Nephron (organoid): Measurements from ENCODE around the gene GXYLT1.
"Not testable (repeated sequence)": the region's sequence is repeated elsewhere in the genome, so short reads cannot be mapped to it uniquely, and the experiment has no call there.

Experiments used
- H3K27ac Mint-ChIP-seq, 3 experiments: 2 replicates each; pipeline ENCODE4 v1.8.0; 2020; ENCODE audit warnings: mixed read lengths in 3 of 3, mild to moderate bottlenecking in 2 of 3, moderate library complexity in 1 of 3
- H3K27me3 Mint-ChIP-seq: 2 replicates; pipeline ENCODE4 v1.8.0; 2021; ENCODE audit warnings: low read depth, mild to moderate bottlenecking, moderate library complexity, mixed read lengths
- H3K36me3 Mint-ChIP-seq: 2 replicates; pipeline ENCODE4 v1.8.0; 2020; ENCODE audit warnings: low read depth, mixed read lengths
- H3K4me1 Mint-ChIP-seq: 2 replicates; pipeline ENCODE4 v1.8.0; 2020; ENCODE audit warnings: mixed read lengths
- H3K4me3 Mint-ChIP-seq, 3 experiments: 2 replicates each; pipeline ENCODE4 v1.8.0; 2020; ENCODE audit warnings: mild to moderate bottlenecking in 3 of 3, mixed read lengths in 3 of 3, moderate library complexity in 2 of 3
- H3K9me3 Mint-ChIP-seq: 2 replicates; pipeline ENCODE4 v1.8.0; 2020; ENCODE audit warnings: mixed read lengths
- TF ChIP-seq, protein P1 (sequence below), 3 experiments: fragments of 200-600 bp; sonication (generic); IDR thresholded peaks; one replicate each; pipeline ENCODE4 v1.5.0; 2021; ENCODE audit warnings: antibody characterized with exemption in 3 of 3; ENCODE audit not compliant: unreplicated experiment in 3 of 3

Gene GXYLT1

DNA sequence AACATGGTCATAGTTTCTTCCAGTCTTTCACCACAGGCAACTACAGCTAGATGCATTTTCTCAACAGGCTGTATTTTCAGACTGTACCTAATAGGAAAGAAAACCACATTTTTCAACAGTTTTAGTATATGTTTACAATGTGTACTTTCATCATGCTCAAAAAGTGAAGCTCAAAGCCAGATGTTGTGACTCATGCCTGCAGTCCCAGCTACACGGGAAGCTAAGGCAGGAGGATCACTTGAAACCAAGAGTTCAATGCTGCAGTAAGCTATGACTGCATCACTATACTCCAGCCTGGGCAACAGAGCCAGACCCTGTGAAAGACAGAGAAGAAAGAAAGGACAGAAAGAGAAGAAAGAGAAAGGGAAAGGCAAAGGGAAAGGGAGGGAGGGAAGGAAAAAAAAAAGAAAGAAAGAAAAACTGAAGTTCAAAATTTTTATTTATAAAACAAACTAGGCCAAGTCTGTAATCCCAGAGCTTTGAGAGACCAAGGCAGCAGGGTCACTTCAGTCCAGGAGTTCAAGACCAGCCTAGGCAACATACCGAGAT is 25.5 kb downstream of the GXYLT1 start:
- no peak overlapping the region for H3K27ac Mint-ChIP-seq
- H3K4me3 Mint-ChIP-seq, result no peak overlapping the region
- H3K9me3 Mint-ChIP-seq, result peaks cover 4% of the 10 kb centered on the region
- TF ChIP-seq, protein P1, sequence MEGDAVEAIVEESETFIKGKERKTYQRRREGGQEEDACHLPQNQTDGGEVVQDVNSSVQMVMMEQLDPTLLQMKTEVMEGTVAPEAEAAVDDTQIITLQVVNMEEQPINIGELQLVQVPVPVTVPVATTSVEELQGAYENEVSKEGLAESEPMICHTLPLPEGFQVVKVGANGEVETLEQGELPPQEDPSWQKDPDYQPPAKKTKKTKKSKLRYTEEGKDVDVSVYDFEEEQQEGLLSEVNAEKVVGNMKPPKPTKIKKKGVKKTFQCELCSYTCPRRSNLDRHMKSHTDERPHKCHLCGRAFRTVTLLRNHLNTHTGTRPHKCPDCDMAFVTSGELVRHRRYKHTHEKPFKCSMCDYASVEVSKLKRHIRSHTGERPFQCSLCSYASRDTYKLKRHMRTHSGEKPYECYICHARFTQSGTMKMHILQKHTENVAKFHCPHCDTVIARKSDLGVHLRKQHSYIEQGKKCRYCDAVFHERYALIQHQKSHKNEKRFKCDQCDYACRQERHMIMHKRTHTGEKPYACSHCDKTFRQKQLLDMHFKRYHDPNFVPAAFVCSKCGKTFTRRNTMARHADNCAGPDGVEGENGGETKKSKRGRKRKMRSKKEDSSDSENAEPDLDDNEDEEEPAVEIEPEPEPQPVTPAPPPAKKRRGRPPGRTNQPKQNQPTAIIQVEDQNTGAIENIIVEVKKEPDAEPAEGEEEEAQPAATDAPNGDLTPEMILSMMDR (IDR thresholded peaks at IDR 0.05; ENCODE audit: unreplicated experiment in 3 of 3), result no peak
- no peaks in the 10 kb centered on the region for H3K4me1 Mint-ChIP-seq
- peaks cover 55% of the 10 kb centered on the region for H3K36me3 Mint-ChIP-seq
- no peaks in the 10 kb centered on the region for H3K27me3 Mint-ChIP-seq

DNA sequence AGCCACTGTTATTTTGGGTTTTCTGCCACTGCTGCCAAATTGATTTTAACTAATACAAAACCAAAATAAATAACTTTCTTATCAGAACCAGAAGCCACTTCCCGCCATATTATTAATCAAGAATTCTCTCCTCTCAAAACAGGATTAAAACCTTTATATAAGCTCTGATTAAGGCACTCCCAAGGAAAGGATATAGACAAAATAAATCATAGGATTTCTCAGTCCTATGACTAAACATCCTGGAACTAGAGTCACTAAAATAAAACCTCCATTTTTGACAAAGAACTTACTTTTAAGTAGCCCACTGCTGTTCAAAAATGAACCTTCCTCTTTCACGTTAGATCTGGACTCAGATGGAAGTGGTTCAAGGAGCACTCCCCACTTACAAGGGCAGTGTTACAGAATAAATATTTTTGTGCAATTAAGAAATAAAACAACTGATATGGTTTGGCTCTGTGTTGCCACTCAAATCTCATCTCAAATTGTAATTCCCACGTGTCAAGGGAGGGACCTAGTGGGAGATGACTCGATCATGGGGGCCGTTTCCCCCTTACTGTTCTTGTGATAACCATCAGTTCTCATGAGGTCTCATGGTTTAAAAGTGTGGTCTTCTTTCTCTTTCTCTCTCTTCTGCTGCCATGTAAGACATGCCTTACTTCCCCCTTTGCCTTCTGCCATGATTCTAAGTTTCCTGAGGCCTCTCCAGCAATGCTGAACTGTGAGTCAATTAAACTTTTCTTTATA is 26.4 kb downstream of the GXYLT1 start:
- Mint-ChIP-seq H3K9me3 (peaks cover 9% of the 10 kb centered on the region), H3K4me1 (no peaks in the 10 kb centered on the region), H3K27ac (no peak overlapping the region), H3K4me3 (no peak overlapping the region), H3K27me3 (no peaks in the 10 kb centered on the region), H3K36me3 (peaks cover 63% of the 10 kb centered on the region)
- TF ChIP-seq, protein P1 (IDR thresholded peaks at IDR 0.05; ENCODE audit: unreplicated experiment in 3 of 3), result no peak

DNA sequence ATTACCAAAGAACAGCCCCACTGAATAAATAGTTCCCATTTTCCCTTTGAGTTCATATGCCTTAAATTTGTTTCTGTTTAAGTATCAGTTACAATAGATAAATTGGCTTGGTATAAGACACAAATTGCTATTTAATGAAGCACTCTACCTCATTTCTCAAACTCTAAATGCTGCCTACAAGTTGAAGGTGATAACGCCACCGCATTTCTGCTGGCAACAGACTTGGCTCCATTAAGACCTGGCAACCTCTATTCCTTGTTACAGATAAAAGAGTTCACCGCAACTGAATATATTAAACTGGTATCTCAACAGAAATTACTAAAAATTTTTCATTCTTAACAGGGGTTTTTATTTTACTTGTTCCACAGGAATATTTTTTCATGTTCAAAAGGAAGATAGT is 35.6 kb downstream of the GXYLT1 start:
- TF ChIP-seq, protein P1 (IDR thresholded peaks at IDR 0.05; ENCODE audit: unreplicated experiment in 3 of 3), result no peak
- Mint-ChIP-seq H3K27ac (no peak overlapping the region), H3K36me3 (peaks cover 69% of the 10 kb centered on the region), H3K9me3 (peaks cover 25% of the 10 kb centered on the region), H3K27me3 (no peaks in the 10 kb centered on the region), H3K4me1 (peaks cover 4% of the 10 kb centered on the region), H3K4me3 (no peak overlapping the region)

DNA sequence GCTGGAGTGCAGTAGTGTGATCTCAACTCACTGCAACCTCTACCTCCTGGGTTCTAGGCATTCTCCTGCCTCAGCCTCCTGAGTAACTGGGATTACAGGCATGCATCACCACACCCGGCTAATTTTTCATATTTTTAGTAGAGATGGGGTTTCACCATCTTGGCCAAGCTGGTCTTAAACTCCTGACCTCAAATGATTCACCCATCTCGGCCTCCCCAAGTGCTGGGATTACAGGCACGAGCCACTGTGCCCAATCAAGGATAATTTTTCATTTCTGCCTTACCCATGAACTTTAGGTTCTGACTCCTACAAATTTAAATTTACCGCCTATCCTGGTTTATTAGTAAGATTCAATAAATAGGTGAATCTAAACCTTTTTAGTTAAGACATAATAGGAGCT is 37.9 kb downstream of the GXYLT1 start:
- H3K27me3 Mint-ChIP-seq, H3K4me3 Mint-ChIP-seq, H3K27ac Mint-ChIP-seq, H3K4me1 Mint-ChIP-seq: not testable (repeated sequence)
- H3K36me3 Mint-ChIP-seq, result peaks cover 49% of the 10 kb centered on the region
- H3K9me3 Mint-ChIP-seq, result peaks cover 11% of the 10 kb centered on the region

DNA sequence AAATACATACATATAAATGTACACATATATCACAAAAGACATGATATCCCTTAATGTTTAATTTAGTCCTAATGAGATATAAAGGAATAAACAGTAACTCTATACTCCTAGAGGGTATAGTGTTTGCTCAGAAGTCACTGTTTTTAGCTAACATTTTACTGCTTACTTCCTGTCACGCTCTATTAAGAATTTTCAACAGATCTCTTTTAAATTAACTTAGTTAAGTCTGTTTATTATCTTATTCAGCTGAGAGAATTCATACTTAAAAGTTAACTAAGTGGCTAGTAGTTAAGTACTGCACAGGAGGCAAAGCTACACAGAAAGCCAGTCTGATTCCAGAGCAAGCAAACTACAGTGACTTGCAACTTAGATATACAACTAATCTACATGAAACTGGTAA is 39.9 kb downstream of the GXYLT1 start:
- H3K4me3 Mint-ChIP-seq, result no peak overlapping the region
- peaks cover 5% of the 10 kb centered on the region for H3K4me1 Mint-ChIP-seq
- H3K27me3 Mint-ChIP-seq, result no peaks in the 10 kb centered on the region
- H3K27ac Mint-ChIP-seq, result peak overlapping the region in 2 of 3 experiments; percentile 54 to 68
- TF ChIP-seq, protein P1 (IDR thresholded peaks at IDR 0.05; ENCODE audit: unreplicated experiment in 3 of 3), result no peak
- peaks cover 31% of the 10 kb centered on the region for H3K36me3 Mint-ChIP-seq
- no peaks in the 10 kb centered on the region for H3K9me3 Mint-ChIP-seq

DNA sequence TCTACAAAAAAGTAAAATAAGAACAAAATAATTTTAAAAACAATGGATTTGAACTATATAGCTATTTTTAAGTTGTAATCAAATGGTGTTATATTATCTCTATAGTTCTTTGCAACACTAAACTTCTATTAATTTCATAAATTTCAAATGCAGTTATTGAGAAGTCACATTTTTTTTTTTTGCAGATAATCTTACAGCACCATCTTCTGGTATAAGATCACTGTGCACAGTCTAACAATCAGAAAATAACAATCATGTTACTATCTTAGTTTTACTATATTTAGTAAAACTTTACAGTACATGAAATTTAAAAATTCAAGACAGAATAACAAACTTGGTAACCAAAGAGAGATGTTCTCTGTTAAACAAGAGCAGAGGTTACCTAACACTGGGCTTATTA is 40.6 kb downstream of the GXYLT1 start:
- Mint-ChIP-seq H3K9me3 (no peaks in the 10 kb centered on the region), H3K27me3 (no peaks in the 10 kb centered on the region), H3K4me1 (peaks cover 5% of the 10 kb centered on the region), H3K4me3 (no peak overlapping the region), H3K27ac (peak overlapping the region; percentile 50 to 68 (median 54)), H3K36me3 (peaks cover 24% of the 10 kb centered on the region)
- TF ChIP-seq, protein P1 (IDR thresholded peaks at IDR 0.05; ENCODE audit: unreplicated experiment in 3 of 3), result peak; percentile 37 to 54 (median 39)
